Activated B cell treated with CpG ODN at 0.5 μM for 24 hours (primary cell): ENCODE data around the gene BMP5. TPM values are rescaled to one million over a fixed set of nuclear protein-coding genes. Genes with fewer than 3 reads are reported as not detected.

Experiments used
- ATAC-seq: fragments of 200-7000 bp; cut with Tn5 transposase; one replicate; pipeline ENCODE4 v1.10.0; 2021; ENCODE audit warnings: low read depth, mild to moderate bottlenecking, moderate library complexity
- CTCF ChIA-PET: fragments of 350-600 bp; sonication (Branson Sonifier 250); formaldehyde crosslinking; loops from one replicate; lab custom pipeline; 2021; ENCODE audit warnings: antibody characterized with exemption; lab: Charles Lee
- POLR2A ChIA-PET: fragments of 350-600 bp; sonication (Branson Sonifier 250); formaldehyde crosslinking; loops from one replicate; lab custom pipeline; 2021; ENCODE audit warnings: antibody characterized with exemption; lab: Charles Lee
- DNase-seq: peaks from one replicate; pipeline ENCODE4 v3.0.0; 2022
- H3K27ac Mint-ChIP-seq: one replicate; pipeline ENCODE4 v1.8.0; 2020; ENCODE audit warnings: mixed read lengths
- H3K27me3 Mint-ChIP-seq: one replicate; pipeline ENCODE4 v1.8.0; 2021; ENCODE audit warnings: mixed read lengths
- H3K36me3 Mint-ChIP-seq: one replicate; pipeline ENCODE4 v1.8.0; 2021; ENCODE audit warnings: low read depth, mixed read lengths
- H3K4me1 Mint-ChIP-seq: one replicate; pipeline ENCODE4 v1.8.0; 2021; ENCODE audit warnings: mixed read lengths
- H3K4me3 Mint-ChIP-seq: one replicate; pipeline ENCODE4 v1.8.0; 2020; ENCODE audit warnings: mild to moderate bottlenecking, mixed read lengths
- H3K9me3 Mint-ChIP-seq: one replicate; pipeline ENCODE4 v1.8.0; 2020; ENCODE audit warnings: mixed read lengths
- intact Hi-C: fragments of 100-400 bp; cut with micrococcal nuclease; formaldehyde crosslinking; loops from one replicate; pipeline ENCODE4 v1.15.1; 2024
- total RNA-seq: library from RNA; stranded (reverse); gene quantifications from 2 replicates; pipeline ENCODE4 v1.2.3, GENCODE V29; 2022
- TF ChIP-seq, protein P1 (sequence below): fragments of 200-600 bp; IDR thresholded peaks from one replicate; pipeline ENCODE4 v1.8.0; 2022; ENCODE audit warnings: antibody characterized with exemption, mild to moderate bottlenecking

BMP5 gene
- total RNA-seq: not detected in 2 replicates

DNA sequence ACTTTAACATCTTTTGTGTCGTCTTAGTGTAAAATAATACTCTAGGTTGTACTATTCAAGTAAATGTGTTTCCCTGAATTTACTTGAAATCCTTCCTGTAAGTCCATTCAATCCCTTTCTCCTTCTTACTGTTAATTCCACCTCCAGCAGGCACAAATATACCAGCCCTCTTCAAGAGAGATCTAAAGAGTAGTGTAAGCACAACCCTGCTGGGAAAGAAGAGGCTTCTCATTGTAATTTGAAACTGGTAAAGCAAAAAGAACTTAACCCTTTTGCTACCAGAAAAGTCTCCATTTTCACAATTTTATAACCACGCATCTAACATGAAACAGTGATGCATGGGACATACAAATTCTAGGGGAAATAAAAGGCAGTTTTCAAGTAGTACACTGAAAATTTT lies at the start of gene BMP5:
BMP5 (minus strand) TSS at position 191 of the 400 bp plus-strand sequence. CDS start 725 bp downstream, outside the sequence.
- Mint-ChIP-seq H3K36me3 (no peaks in the 10 kb centered on the region), H3K4me3 (no peak within 1 kb of the TSS), H3K4me1 (no peaks in the 10 kb centered on the region), H3K9me3 (no peaks in the 10 kb centered on the region), H3K27ac (no peak within 1 kb of the TSS), H3K27me3 (no peaks in the 10 kb centered on the region)
- intact Hi-C loops: no loop called here
- DNase-seq (no peak), ATAC-seq (no peak)
- TF ChIP-seq, protein P1, sequence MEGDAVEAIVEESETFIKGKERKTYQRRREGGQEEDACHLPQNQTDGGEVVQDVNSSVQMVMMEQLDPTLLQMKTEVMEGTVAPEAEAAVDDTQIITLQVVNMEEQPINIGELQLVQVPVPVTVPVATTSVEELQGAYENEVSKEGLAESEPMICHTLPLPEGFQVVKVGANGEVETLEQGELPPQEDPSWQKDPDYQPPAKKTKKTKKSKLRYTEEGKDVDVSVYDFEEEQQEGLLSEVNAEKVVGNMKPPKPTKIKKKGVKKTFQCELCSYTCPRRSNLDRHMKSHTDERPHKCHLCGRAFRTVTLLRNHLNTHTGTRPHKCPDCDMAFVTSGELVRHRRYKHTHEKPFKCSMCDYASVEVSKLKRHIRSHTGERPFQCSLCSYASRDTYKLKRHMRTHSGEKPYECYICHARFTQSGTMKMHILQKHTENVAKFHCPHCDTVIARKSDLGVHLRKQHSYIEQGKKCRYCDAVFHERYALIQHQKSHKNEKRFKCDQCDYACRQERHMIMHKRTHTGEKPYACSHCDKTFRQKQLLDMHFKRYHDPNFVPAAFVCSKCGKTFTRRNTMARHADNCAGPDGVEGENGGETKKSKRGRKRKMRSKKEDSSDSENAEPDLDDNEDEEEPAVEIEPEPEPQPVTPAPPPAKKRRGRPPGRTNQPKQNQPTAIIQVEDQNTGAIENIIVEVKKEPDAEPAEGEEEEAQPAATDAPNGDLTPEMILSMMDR: no peak
- ChIA-PET POLR2A (no interaction called here), CTCF (no interaction called here)

DNA sequence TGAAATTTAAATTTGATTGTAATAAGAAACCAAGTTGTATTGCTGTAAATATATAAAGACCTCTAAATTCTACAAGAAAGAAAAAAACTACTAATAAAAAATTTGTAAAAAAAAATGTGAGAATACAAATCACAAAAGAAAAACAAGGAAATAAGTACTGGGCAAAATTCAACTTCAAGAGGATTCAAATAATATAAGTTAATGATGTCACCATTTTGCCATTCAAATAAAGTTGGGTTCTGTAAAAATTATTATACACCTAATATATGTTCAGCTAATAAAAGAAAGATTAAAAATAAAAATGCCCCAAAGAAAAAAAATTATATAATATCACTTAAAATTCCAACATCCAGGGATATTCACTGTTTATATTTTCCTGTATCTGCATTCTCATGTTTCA lies 47.0 kb upstream of the BMP5 start:
- Mint-ChIP-seq H3K4me1 (no peaks in the 10 kb centered on the region), H3K27ac (no peak overlapping the region), H3K27me3 (no peaks in the 10 kb centered on the region), H3K4me3 (no peak overlapping the region), H3K9me3 (peaks cover 8% of the 10 kb centered on the region), H3K36me3 (no peaks in the 10 kb centered on the region)
- CTCF ChIA-PET: no interaction called here
- DNase-seq (no peak), ATAC-seq (no peak)
- POLR2A ChIA-PET: no interaction called here
- intact Hi-C loops: no loop called here
- TF ChIP-seq, protein P1: no peak

- no peak overlapping the region for H3K4me3 Mint-ChIP-seq
- no peak for DNase-seq
- no peaks in the 10 kb centered on the region for H3K4me1 Mint-ChIP-seq
- no peak for ATAC-seq
- no peaks in the 10 kb centered on the region for H3K27me3 Mint-ChIP-seq
- POLR2A ChIA-PET: no interaction called here
- H3K9me3 Mint-ChIP-seq: peaks cover 3% of the 10 kb centered on the region
- H3K36me3 Mint-ChIP-seq: no peaks in the 10 kb centered on the region
- TF ChIP-seq, protein P1: no peak
- H3K27ac Mint-ChIP-seq: no peak overlapping the region
- CTCF ChIA-PET: no interaction called here
- intact Hi-C loops: no loop called here
Measured at GRCh38 chr6:55919716-55920308, 44.4 kb upstream of the BMP5 start.

DNA sequence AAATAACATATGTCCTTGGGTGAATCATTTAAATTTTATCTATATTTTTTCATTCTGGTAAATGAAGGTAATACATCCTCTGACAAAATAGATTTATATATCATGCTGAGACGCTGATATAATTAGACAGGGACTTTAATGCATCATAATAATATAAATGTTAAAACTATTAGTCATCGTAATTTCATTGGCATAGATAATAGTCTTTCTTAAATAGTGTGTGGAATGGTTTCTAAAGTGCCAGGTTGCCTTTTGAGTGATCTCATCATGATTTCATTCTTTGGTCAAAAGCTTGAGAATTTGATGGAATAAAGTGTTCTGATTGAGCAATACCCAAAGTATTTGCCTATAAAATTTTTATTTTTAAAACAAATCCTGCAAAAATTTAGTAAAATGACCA lies 43.2 kb upstream of the BMP5 start:
- TF ChIP-seq, protein P1: no peak
- Mint-ChIP-seq H3K27ac (no peak overlapping the region), H3K36me3 (no peaks in the 10 kb centered on the region), H3K4me1 (no peaks in the 10 kb centered on the region), H3K27me3 (no peaks in the 10 kb centered on the region), H3K4me3 (no peak overlapping the region), H3K9me3 (peaks cover 3% of the 10 kb centered on the region)
- intact Hi-C loops: no loop called here
- DNase-seq: no peak
- ChIA-PET POLR2A (no interaction called here), CTCF (no interaction called here)
- ATAC-seq: no peak

DNA sequence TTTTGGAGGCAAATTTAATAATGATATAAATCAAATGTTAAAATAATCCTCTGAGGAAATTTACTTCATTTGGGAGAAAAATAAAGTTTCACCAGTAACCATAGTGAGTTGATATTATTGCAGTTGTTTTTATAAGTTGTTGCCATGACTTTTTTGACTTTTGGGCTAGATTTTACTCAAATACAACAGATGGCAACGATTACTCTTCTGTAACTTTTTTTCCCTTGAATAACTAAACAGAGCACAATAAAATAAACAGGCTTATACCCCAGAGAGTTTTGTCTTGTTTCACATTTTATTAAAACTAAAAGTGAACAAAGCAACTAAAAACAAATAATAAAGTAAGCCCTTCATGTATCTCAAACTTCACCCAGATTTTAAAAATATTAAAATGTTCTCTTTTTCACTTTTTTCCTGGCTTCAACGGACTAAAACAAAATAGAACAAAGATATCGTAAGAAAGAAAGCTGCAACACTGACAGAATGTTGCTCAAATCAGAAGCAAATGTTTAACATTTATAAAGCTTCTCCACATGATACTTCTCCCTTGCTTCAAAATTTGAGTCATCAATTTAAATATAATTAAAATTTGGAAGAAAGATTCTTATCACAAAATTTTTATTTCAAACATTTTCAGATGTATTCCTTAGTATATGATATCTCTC lies 42.5 kb upstream of the BMP5 start:
- Mint-ChIP-seq H3K4me3 (no peak overlapping the region), H3K27ac (no peak overlapping the region), H3K27me3 (no peaks in the 10 kb centered on the region), H3K9me3 (peaks cover 3% of the 10 kb centered on the region), H3K36me3 (no peaks in the 10 kb centered on the region), H3K4me1 (no peaks in the 10 kb centered on the region)
- CTCF ChIA-PET: no interaction called here
- no peak for DNase-seq
- intact Hi-C loops: no loop called here
- no peak for ATAC-seq
- TF ChIP-seq, protein P1: no peak
- POLR2A ChIA-PET: no interaction called here
